K562 (cell line): ENCODE results near the gene OBSCN. TPM values are rescaled to one million over a fixed set of nuclear protein-coding genes. Genes with fewer than 3 reads are reported as not detected.

Experiments used
- CCNT2 ChIP-seq: IDR thresholded peaks from 2 replicates; pipeline ENCODE4 v1.6.1; 2011; ENCODE audit warnings: borderline replicate concordance, low read depth, mild to moderate bottlenecking, moderate library complexity, mixed read lengths, low read length; ENCODE audit not compliant: insufficient read length; ENCODE audit errors: extremely low read depth
- CHCHD3 ChIP-seq: fragments of 250-450 bp; sonication (Bioruptor Pico); IDR thresholded peaks from 2 replicates; pipeline ENCODE4 v2.1.2; 2022; ENCODE audit warnings: mild to moderate bottlenecking
- MAFF ChIP-seq: IDR thresholded peaks from 2 replicates; pipeline ENCODE4 v1.6.1; 2012; ENCODE audit warnings: low read length, improper control_type of control experiment
- MBD2 ChIP-seq: sonication (generic); IDR thresholded peaks from 2 replicates; pipeline ENCODE4 v1.6.1; 2016; ENCODE audit warnings: low read depth, borderline replicate concordance
- MTA2 ChIP-seq: fragments of 450-650 bp; IDR thresholded peaks from 2 replicates; pipeline ENCODE4 v1.6.1; 2016; ENCODE audit warnings: low read depth
- NONO ChIP-seq, 2 experiments: fragments of 200-400 bp in 1 of 2; fragments of 450-650 bp in 1 of 2; formaldehyde crosslinking in 1 of 2; IDR thresholded peaks; 2 replicates each; pipeline ENCODE4 v1.6.1; 2017; ENCODE audit warnings: low read depth in 2 of 2, mild to moderate bottlenecking in 2 of 2, moderate library complexity in 2 of 2, low read length in 1 of 2
- NR2F6 ChIP-seq: fragments of 450-650 bp; formaldehyde crosslinking; IDR thresholded peaks from 2 replicates; pipeline ENCODE4 v1.4.0; 2020; ENCODE audit warnings: mild to moderate bottlenecking
- PHB2 ChIP-seq: fragments of 450-650 bp; IDR thresholded peaks from 2 replicates; pipeline ENCODE4 v1.6.1; 2017; ENCODE audit warnings: low read depth
- RAD21 ChIP-seq, 2 experiments: fragments of 250-450 bp in 1 of 2; fragments of 450-650 bp in 1 of 2; sonication (Bioruptor Pico) in 1 of 2; formaldehyde crosslinking in 1 of 2; IDR thresholded peaks in 1 of 2; conservative IDR thresholded peaks in 1 of 2; 2 replicates each; pipeline versions ENCODE4 v1.4.0 to v1.8.0; 2020 to 2022; ENCODE audit warnings: mild to moderate bottlenecking in 2 of 2, moderate library complexity in 1 of 2
- RBM14 ChIP-seq: fragments of 200-400 bp; formaldehyde crosslinking; IDR thresholded peaks from 2 replicates; pipeline ENCODE4 v1.6.1; 2018; ENCODE audit warnings: low read depth, mild to moderate bottlenecking, low read length, moderate library complexity, borderline replicate concordance; ENCODE audit not compliant: insufficient read depth
- RFX5 ChIP-seq: IDR thresholded peaks from 2 replicates; pipeline ENCODE4 v1.6.1; 2011; ENCODE audit warnings: low read depth, mild to moderate bottlenecking, improper control_type of control experiment, low read length
- SNIP1 ChIP-seq: fragments of 450-650 bp; IDR thresholded peaks from 2 replicates; pipeline ENCODE4 v1.7.1; 2017; ENCODE audit warnings: low read depth, mild to moderate bottlenecking
- SP1 ChIP-seq: sonication (generic); formaldehyde crosslinking; IDR thresholded peaks from 2 replicates; pipeline ENCODE4 v1.8.1; 2022; ENCODE audit warnings: mild to moderate bottlenecking, missing genetic modification reagents
- STAT5A ChIP-seq: IDR thresholded peaks from 2 replicates; pipeline ENCODE4 v1.6.1; 2012; ENCODE audit warnings: low read length, inconsistent platforms, borderline replicate concordance
- TARDBP ChIP-seq: fragments of 450-650 bp; IDR thresholded peaks from 2 replicates; pipeline ENCODE4 v1.6.1; 2016
- TCF3 ChIP-seq: sonication (generic); formaldehyde crosslinking; IDR thresholded peaks from 2 replicates; pipeline ENCODE4 v1.4.0; 2020; ENCODE audit warnings: mild to moderate bottlenecking, missing genetic modification reagents
- TEAD1 ChIP-seq, 2 experiments: fragments of 450-650 bp in 1 of 2; sonication (generic) in 1 of 2; formaldehyde crosslinking; IDR thresholded peaks; 2 replicates each; pipeline versions ENCODE4 v1.4.0 to v1.8.0; 2020 to 2022; ENCODE audit warnings: mild to moderate bottlenecking in 2 of 2, missing genetic modification reagents in 1 of 2
- TEAD2 ChIP-seq: fragments of 450-650 bp; IDR thresholded peaks from 2 replicates; pipeline ENCODE4 v1.6.1; 2016; ENCODE audit warnings: missing genetic modification characterization, control low read depth, missing compliant biosample characterization
- ZNF140 ChIP-seq: fragments of 250-450 bp; sonication (Bioruptor Pico); IDR thresholded peaks from 2 replicates; pipeline ENCODE4 v1.8.0; 2021; ENCODE audit warnings: moderate library complexity, mild to moderate bottlenecking, inconsistent platforms
- ZNF175 ChIP-seq: fragments of 200-800 bp; sonication (Bioruptor generic); IDR thresholded peaks from 2 replicates; pipeline ENCODE4 v1.6.1; 2016; ENCODE audit warnings: low read depth, mild to moderate bottlenecking, missing genetic modification characterization, missing compliant biosample characterization
- ZNF444 ChIP-seq: fragments of 250-450 bp; sonication (Bioruptor Pico); IDR thresholded peaks from 2 replicates; pipeline ENCODE4 v1.4.0; 2020; ENCODE audit warnings: mild to moderate bottlenecking, moderate library complexity
- ZNF785 ChIP-seq: fragments of 250-450 bp; sonication (Bioruptor Pico); IDR thresholded peaks from 2 replicates; pipeline ENCODE4 v1.4.0; 2020; ENCODE audit warnings: mild to moderate bottlenecking
- polyA plus RNA-seq, 8 experiments: library from polyadenylated mRNA; depleted of rRNA in 4 of 8; stranded (reverse) in 5 of 8; unstranded in 3 of 8; fragments of >200 nt; fragmentation: Nextera tagmentation in 2 of 8; fragmentation: Illumina TruSeq in 1 of 8; extraction: Ambion mirVana in 2 of 8; extraction: Trizol in 1 of 8; gene quantifications; 2 replicates each; pipeline versions ENCODE4 v1.2.1 to v1.2.3, GENCODE V29; 2011 to 2014; ENCODE audit warnings: inconsistent platforms in 1 of 8, missing spikeins in 1 of 8
- total RNA-seq, 7 experiments: library from RNA; depleted of rRNA in 6 of 7; stranded (reverse); fragments of >200 nt in 6 of 7; fragmentation: Illumina TruSeq in 2 of 7; extraction: Trizol in 2 of 7; gene quantifications; 2 replicates each; pipeline versions ENCODE4 v1.2.1 to v1.2.3, GENCODE V29; 2011 to 2021; ENCODE audit warnings: low replicate concordance in 1 of 7
- TF ChIP-seq, protein P1 (sequence below): sonication (generic); formaldehyde crosslinking; IDR thresholded peaks from 2 replicates; pipeline ENCODE4 v1.8.0; 2022; ENCODE audit warnings: missing genetic modification reagents, mild to moderate bottlenecking, moderate library complexity, borderline replicate concordance
- TF ChIP-seq, protein P2 (sequence below): conservative IDR thresholded peaks from 2 replicates; pipeline ENCODE4 v1.6.1; 2011; ENCODE audit warnings: low read depth, mild to moderate bottlenecking, low read length; ENCODE audit not compliant: control insufficient read depth
- TF ChIP-seq, protein P3 (sequence below): fragments of 200-400 bp; formaldehyde crosslinking; IDR thresholded peaks from 2 replicates; pipeline ENCODE4 v1.6.1; 2017; ENCODE audit warnings: mild to moderate bottlenecking, low read depth, low read length, moderate library complexity

OBSCN gene
- total and polyA plus RNA-seq, 9 of the 15 experiments (the other 6 are each of a cell fraction or from before 2014, with no cell fraction given), result 0.18 to 19.7 (median 3.6) TPM

DNA sequence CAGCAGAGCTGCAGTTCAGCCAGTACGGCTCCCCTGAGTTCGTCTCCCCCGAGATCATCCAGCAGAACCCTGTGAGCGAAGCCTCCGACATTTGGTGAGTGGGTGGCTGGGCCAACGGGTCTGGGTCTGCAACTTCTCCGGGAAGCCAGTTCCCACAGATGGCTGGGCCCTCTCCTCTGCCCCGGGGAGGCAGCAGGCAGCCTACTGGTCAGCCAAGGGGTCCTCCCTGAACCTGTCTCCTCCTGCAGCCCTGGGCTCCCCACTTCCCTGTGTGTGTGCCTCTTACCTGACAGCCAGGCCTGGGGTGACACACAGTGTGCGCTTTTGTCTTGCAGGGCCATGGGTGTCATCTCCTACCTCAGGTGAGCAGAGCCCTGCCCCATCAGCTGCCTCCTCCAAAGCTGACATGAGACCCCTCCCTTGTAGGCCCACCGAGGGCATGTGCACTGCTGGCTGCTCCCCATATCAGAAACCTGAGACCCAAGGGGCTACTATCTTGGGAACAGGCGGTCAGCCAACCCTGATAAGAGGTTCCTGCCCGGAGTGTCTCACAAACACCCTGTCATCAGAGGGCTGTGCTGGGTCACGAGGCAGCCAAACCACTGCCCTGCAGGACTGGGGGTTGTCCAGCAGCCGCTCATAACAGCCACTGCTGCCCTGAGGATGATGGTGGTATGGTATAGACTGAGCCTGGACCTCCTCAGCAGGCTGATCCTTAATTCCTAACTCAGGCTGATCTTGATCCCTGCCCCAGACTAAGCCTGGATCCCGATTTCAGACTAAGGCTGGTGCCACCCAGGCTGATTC lies 161.2 kb downstream of the OBSCN start (continued):
- TF ChIP-seq MBD2 (peak; percentile 71; the same call in 1 of the 2 replicates), SP1 (CRISPR knock-in tag) (peak; percentile 80), MAFF (0 out of 2 replicates have a peak, but pooled peaks have one; percentile 7), NR2F6 (CRISPR knock-in tag) (no peak), STAT5A (peak; percentile 61; the same call in 1 of the 2 replicates), ZNF175 (CRISPR knock-in tag) (peak; percentile 65; the same call in 1 of the 2 replicates), ZNF140 (CRISPR knock-in tag) (no peak), PHB2 (peak; percentile 59; the same call in 1 of the 2 replicates), TARDBP (peak; percentile 88), ZNF444 (CRISPR knock-in tag) (no peak), RBM14 (no peak), CCNT2 (peak; percentile 95), NONO (IDR thresholded peaks at IDR 0.05; ENCODE audit: low read depth in 2 of 2, low read length in 1 of 2) (peak in 1 of 2 experiments; percentile 77; a peak in 1 of 4 replicates), CHCHD3 (CRISPR knock-in tag) (no peak), TEAD2 (tag) (no peak), TCF3 (CRISPR knock-in tag) (peak; percentile 97), MTA2 (peak; percentile 87), TEAD1 (CRISPR knock-in tag; IDR thresholded peaks at IDR 0.05) (peak; percentile 69 to 87; a peak in 3 of 4 replicates), RAD21 (CRISPR knock-in tag; conservative IDR thresholded peaks at IDR 0.05 in 1 of 2, IDR thresholded peaks at IDR 0.05 in 1 of 2) (peak; percentile 31 to 38; a peak in 3 of 4 replicates), SNIP1 (no peak), RFX5 (no peak), ZNF785 (CRISPR knock-in tag) (no peak)
- TF ChIP-seq, protein P1, sequence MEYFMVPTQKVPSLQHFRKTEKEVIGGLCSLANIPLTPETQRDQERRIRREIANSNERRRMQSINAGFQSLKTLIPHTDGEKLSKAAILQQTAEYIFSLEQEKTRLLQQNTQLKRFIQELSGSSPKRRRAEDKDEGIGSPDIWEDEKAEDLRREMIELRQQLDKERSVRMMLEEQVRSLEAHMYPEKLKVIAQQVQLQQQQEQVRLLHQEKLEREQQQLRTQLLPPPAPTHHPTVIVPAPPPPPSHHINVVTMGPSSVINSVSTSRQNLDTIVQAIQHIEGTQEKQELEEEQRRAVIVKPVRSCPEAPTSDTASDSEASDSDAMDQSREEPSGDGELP, result peak; percentile 93
- TF ChIP-seq, protein P2, sequence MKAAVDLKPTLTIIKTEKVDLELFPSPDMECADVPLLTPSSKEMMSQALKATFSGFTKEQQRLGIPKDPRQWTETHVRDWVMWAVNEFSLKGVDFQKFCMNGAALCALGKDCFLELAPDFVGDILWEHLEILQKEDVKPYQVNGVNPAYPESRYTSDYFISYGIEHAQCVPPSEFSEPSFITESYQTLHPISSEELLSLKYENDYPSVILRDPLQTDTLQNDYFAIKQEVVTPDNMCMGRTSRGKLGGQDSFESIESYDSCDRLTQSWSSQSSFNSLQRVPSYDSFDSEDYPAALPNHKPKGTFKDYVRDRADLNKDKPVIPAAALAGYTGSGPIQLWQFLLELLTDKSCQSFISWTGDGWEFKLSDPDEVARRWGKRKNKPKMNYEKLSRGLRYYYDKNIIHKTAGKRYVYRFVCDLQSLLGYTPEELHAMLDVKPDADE, result no peak
- TF ChIP-seq, protein P3, sequence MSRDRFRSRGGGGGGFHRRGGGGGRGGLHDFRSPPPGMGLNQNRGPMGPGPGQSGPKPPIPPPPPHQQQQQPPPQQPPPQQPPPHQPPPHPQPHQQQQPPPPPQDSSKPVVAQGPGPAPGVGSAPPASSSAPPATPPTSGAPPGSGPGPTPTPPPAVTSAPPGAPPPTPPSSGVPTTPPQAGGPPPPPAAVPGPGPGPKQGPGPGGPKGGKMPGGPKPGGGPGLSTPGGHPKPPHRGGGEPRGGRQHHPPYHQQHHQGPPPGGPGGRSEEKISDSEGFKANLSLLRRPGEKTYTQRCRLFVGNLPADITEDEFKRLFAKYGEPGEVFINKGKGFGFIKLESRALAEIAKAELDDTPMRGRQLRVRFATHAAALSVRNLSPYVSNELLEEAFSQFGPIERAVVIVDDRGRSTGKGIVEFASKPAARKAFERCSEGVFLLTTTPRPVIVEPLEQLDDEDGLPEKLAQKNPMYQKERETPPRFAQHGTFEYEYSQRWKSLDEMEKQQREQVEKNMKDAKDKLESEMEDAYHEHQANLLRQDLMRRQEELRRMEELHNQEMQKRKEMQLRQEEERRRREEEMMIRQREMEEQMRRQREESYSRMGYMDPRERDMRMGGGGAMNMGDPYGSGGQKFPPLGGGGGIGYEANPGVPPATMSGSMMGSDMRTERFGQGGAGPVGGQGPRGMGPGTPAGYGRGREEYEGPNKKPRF, result no peak
